K562 (cell line): ENCODE data around the gene KIF25. TPM values are rescaled to one million over a fixed set of nuclear protein-coding genes. Genes with fewer than 3 reads are reported as not detected.

Experiments
- ATAC-seq: fragments of 200-7000 bp; cut with Tn5 transposase; 3 replicates; pipeline ENCODE4 v1.9.1; 2020; ENCODE audit warnings: moderate library complexity
- BruUV-seq: library from RNA; stranded (reverse); fragments of 400-500 nt; replicated peaks from 2 replicates; lab custom pipeline; 2021; lab: Mats Ljungman, UMichigan
- CTCF ChIA-PET: fragments of 300-600 bp; formaldehyde crosslinking; extraction: SDS; loops from one replicate; lab custom pipeline; 2021; ENCODE audit warnings: low intra/inter-chr PET ratio; lab: Yijun Ruan, JAX
- POLR2A ChIA-PET: fragments of 300-600, 350-650 bp; sonication (Branson Sonifier 250); formaldehyde crosslinking; extraction: SDS; loops from one replicate; lab custom pipeline; 2021; ENCODE audit warnings: antibody characterized with exemption, inconsistent platforms; lab: Yijun Ruan, JAX
- DNase-seq, 4 experiments: peaks; one replicate each; pipeline versions ENCODE4 v3.0.0 to v3.0.0-alpha.2; 2011 to 2018; ENCODE audit warnings: low spot score in 3 of 4, mixed read lengths in 3 of 4; ENCODE audit errors: extremely low read depth in 1 of 4
- FAIRE-seq: peaks from 2 replicates; lab custom pipeline; 2011; peaks lifted over from hg19 to GRCh38; lab: Jason Lieb, UNC
- H2AFZ ChIP-seq: 2 replicates; pipeline ENCODE4 v1.6.0; 2011; ENCODE audit warnings: low read depth, low read length, control low read depth, inconsistent platforms
- H3K27ac ChIP-seq: fragments of 200-600 bp; 3 replicates; pipeline ENCODE4 v1.8.0; 2011; ENCODE audit warnings: low read depth, mild to moderate bottlenecking, control low read depth, inconsistent platforms, low read length, moderate library complexity, mixed read lengths; ENCODE audit errors: extremely low read depth
- H3K27me3 ChIP-seq, 2 experiments: fragments of 300-600 bp in 1 of 2; 2 replicates in 1 of 2; 3 replicates in 1 of 2; pipeline versions ENCODE4 v1.6.0 to v1.8.0; 2011; ENCODE audit warnings: inconsistent platforms in 2 of 2, low read length in 2 of 2, mild to moderate bottlenecking in 1 of 2, mixed read lengths in 1 of 2, moderate library complexity in 1 of 2; ENCODE audit not compliant: control insufficient read depth in 2 of 2, insufficient read depth in 2 of 2
- H3K36me3 ChIP-seq: fragments of 300-600 bp; 3 replicates; pipeline ENCODE4 v1.8.0; 2011; ENCODE audit warnings: mild to moderate bottlenecking, low read length, inconsistent platforms; ENCODE audit not compliant: control insufficient read depth, insufficient read depth
- H3K4me1 ChIP-seq, 2 experiments: fragments of 200-600 bp in 1 of 2; replicated peaks in 1 of 2; 2 replicates in 1 of 2; 3 replicates in 1 of 2; pipeline versions ENCODE4 v1.5.1 to v1.8.0; 2011; ENCODE audit warnings: inconsistent platforms in 2 of 2, low read length in 2 of 2, mild to moderate bottlenecking in 1 of 2, mixed read lengths in 1 of 2, moderate library complexity in 1 of 2; ENCODE audit not compliant: control insufficient read depth in 2 of 2, insufficient read depth in 2 of 2
- H3K4me2 ChIP-seq: 2 replicates; pipeline ENCODE4 v1.6.1; 2011; ENCODE audit warnings: low read length, control low read depth, inconsistent platforms, mixed read lengths; ENCODE audit not compliant: insufficient read depth
- H3K4me3 ChIP-seq: fragments of 200-600 bp; sonication (generic), shearing (Covaris generic); 2 replicates; pipeline ENCODE4 v1.5.1; 2016; ENCODE audit warnings: control low read depth, inconsistent platforms
- H3K79me2 ChIP-seq: fragments of 200-600 bp; 3 replicates; pipeline ENCODE4 v1.8.0; 2011; ENCODE audit warnings: low read length, inconsistent platforms; ENCODE audit not compliant: control insufficient read depth, insufficient read depth
- H3K9ac ChIP-seq, 2 experiments: 2 replicates each; pipeline versions ENCODE4 v1.6.0 to v1.6.1; 2011; ENCODE audit warnings: low read depth in 2 of 2, low read length in 2 of 2, control low read depth in 1 of 2, inconsistent platforms in 1 of 2, mild to moderate bottlenecking in 1 of 2, mixed read lengths in 1 of 2; ENCODE audit not compliant: insufficient read depth in 1 of 2
- H3K9me1 ChIP-seq: one replicate; pipeline ENCODE4 v1.6.0; 2011; ENCODE audit warnings: inconsistent platforms, mild to moderate bottlenecking, low read length, moderate library complexity; ENCODE audit not compliant: control insufficient read depth, insufficient read depth
- H3K9me3 ChIP-seq: replicated peaks from 2 replicates; pipeline ENCODE4 v1.5.1; 2011; ENCODE audit warnings: low read depth, low read length, inconsistent platforms; ENCODE audit not compliant: control insufficient read depth, insufficient read depth
- H4K20me1 ChIP-seq: replicated peaks from 2 replicates; pipeline ENCODE4 v1.6.1; 2011; ENCODE audit warnings: low read length, inconsistent platforms, mixed read lengths; ENCODE audit not compliant: control insufficient read depth, insufficient read depth
- CHD1 ChIP-seq: fragments of 200-600 bp; sonication (generic); IDR thresholded peaks from one replicate; pipeline ENCODE4 v1.6.1; 2012; ENCODE audit warnings: mild to moderate bottlenecking, moderate library complexity, low read length, inconsistent platforms
- GABPA ChIP-seq: fragments of 200-800 bp; sonication (Bioruptor generic); conservative IDR thresholded peaks from 2 replicates; pipeline ENCODE4 v1.6.1; 2016; ENCODE audit warnings: low read depth, missing genetic modification characterization, missing compliant biosample characterization
- PHF20 ChIP-seq: fragments of 450-650 bp; IDR thresholded peaks from 2 replicates; pipeline ENCODE4 v1.6.1; 2018; ENCODE audit not compliant: partially characterized antibody
- RBM25 ChIP-seq: fragments of 200-400 bp; formaldehyde crosslinking; IDR thresholded peaks from 2 replicates; pipeline ENCODE4 v1.6.1; 2018; ENCODE audit warnings: low read length, low read depth, moderate library complexity; ENCODE audit not compliant: severe bottlenecking
- SREBF2 ChIP-seq: sonication (generic); formaldehyde crosslinking; IDR thresholded peaks from 2 replicates; pipeline ENCODE4 v1.4.0; 2020; ENCODE audit warnings: mild to moderate bottlenecking, missing genetic modification reagents
- TCF3 ChIP-seq: sonication (generic); formaldehyde crosslinking; IDR thresholded peaks from 2 replicates; pipeline ENCODE4 v1.4.0; 2020; ENCODE audit warnings: mild to moderate bottlenecking, missing genetic modification reagents
- ZNF165 ChIP-seq: fragments of 250-450 bp; sonication (Bioruptor Pico); IDR thresholded peaks from 2 replicates; pipeline ENCODE4 v1.4.0; 2020; ENCODE audit warnings: borderline replicate concordance
- ZNF24 ChIP-seq: fragments of 450-650 bp; IDR thresholded peaks from 2 replicates; pipeline ENCODE4 v1.6.1; 2016
- ZNF668 ChIP-seq: fragments of 250-450 bp; sonication (Bioruptor Pico); IDR thresholded peaks from 2 replicates; pipeline ENCODE4 v1.8.0; 2022; ENCODE audit warnings: mild to moderate bottlenecking, inconsistent platforms
- WGBS: fragments of 100-300 bp; shearing (Covaris generic); methylation state at CpG from one replicate; pipeline ENCODE4 v1.1.6; 2016; ENCODE audit warnings: low coverage, mixed read lengths; ENCODE audit not compliant: insufficient coverage; ENCODE audit errors: missing lambda C conversion rate; 5-methylcytosine and 5-hydroxymethylcytosine counted together
- in situ Hi-C: fragments of 300-500 bp; cut with MboI; formaldehyde crosslinking; loops from 4 replicates; pipeline ENCODE4 v1.15.0; 2018; ENCODE audit warnings: inconsistent platforms, mixed read lengths
- intact Hi-C: fragments of 100-400 bp; cut with micrococcal nuclease; formaldehyde crosslinking; loops from 2 replicates; pipeline ENCODE4 v1.14.2; 2022
- polyA plus RNA-seq, 8 experiments: library from polyadenylated mRNA; depleted of rRNA in 4 of 8; stranded (reverse) in 5 of 8; unstranded in 3 of 8; fragments of >200 nt; fragmentation: Nextera tagmentation in 2 of 8; fragmentation: Illumina TruSeq in 1 of 8; extraction: Ambion mirVana in 2 of 8; extraction: Trizol in 1 of 8; gene quantifications; 2 replicates each; pipeline versions ENCODE4 v1.2.1 to v1.2.3, GENCODE V29; 2011 to 2014; ENCODE audit warnings: inconsistent platforms in 1 of 8, missing spikeins in 1 of 8
- total RNA-seq, 7 experiments: library from RNA; depleted of rRNA in 6 of 7; stranded (reverse); fragments of >200 nt in 6 of 7; fragmentation: Illumina TruSeq in 2 of 7; extraction: Trizol in 2 of 7; gene quantifications; 2 replicates each; pipeline versions ENCODE4 v1.2.1 to v1.2.3, GENCODE V29; 2011 to 2021; ENCODE audit warnings: low replicate concordance in 1 of 7

KIF25 gene
- total and polyA plus RNA-seq, 9 of the 15 experiments (the other 6 are each of a cell fraction or from before 2014, with no cell fraction given) = 0.04 to 0.49 (median 0.23) TPM; not detected in 5

- no peak overlapping the region for H3K9ac ChIP-seq
- FAIRE-seq = no peak
- no peaks in the 10 kb centered on the region for H3K9me3 ChIP-seq
- POLR2A ChIA-PET = interaction anchor here (0.7 to 1.4 kb wide), 2 partner anchors 9 to 170 kb away, joined by 3 to 10 read pairs; no protein-coding TSS in a partner anchor
- intact Hi-C loops = no loop called here
- H3K36me3 ChIP-seq = no peaks in the 10 kb centered on the region
- no peak for TF ChIP-seq CHD1
- no peak for TF ChIP-seq ZNF668 (CRISPR knock-in tag)
- TF ChIP-seq ZNF165 (CRISPR knock-in tag) = no peak
- TF ChIP-seq PHF20 = no peak
- TF ChIP-seq GABPA (tag) = no peak
- TF ChIP-seq SREBF2 (CRISPR knock-in tag) = no peak
- no peak for TF ChIP-seq RBM25
- no peak for TF ChIP-seq ZNF24
- TF ChIP-seq TCF3 (CRISPR knock-in tag) = no peak
- H3K27me3 ChIP-seq = peaks cover 47 to 86% of the 10 kb centered on the region in 2 experiments
- no peak overlapping the region for H2AFZ ChIP-seq
- peaks cover 0 to 11% of the 10 kb centered on the region in 2 experiments; a peak in 2 of 5 replicates for H3K4me1 ChIP-seq
- peaks cover 12% of the 10 kb centered on the region for H4K20me1 ChIP-seq
- no peak overlapping the region for H3K4me3 ChIP-seq
- H3K9me1 ChIP-seq = no peaks in the 10 kb centered on the region
- H3K4me2 ChIP-seq = no peak overlapping the region
- CTCF ChIA-PET = no interaction called here
- WGBS = 2% methylated on average over 22 of the region's 24 CpGs
- in situ Hi-C loops = no loop called here
- no peak for DNase-seq
- H3K79me2 ChIP-seq = no peaks in the 10 kb centered on the region
- no peak for ATAC-seq
- BruUV-seq = no TSS peak
- no peak overlapping the region for H3K27ac ChIP-seq
These were observed 83.1 kb downstream of the KIF25 start for GRCh38 chr6:168080393-168081077.
